NB4 (cell line): Measurements from ENCODE around the gene SSH2.

Experiments
- POLR2A ChIP-seq: IDR thresholded peaks from 2 replicates; pipeline ENCODE4 v1.6.1; 2011; ENCODE audit warnings: mild to moderate bottlenecking; ENCODE audit not compliant: insufficient read length; ENCODE audit errors: extremely low read depth
- TF ChIP-seq, protein P1 (sequence below): IDR thresholded peaks from one replicate; pipeline ENCODE4 v1.5.1; 2012; ENCODE audit warnings: low read depth, low read length

DNA sequence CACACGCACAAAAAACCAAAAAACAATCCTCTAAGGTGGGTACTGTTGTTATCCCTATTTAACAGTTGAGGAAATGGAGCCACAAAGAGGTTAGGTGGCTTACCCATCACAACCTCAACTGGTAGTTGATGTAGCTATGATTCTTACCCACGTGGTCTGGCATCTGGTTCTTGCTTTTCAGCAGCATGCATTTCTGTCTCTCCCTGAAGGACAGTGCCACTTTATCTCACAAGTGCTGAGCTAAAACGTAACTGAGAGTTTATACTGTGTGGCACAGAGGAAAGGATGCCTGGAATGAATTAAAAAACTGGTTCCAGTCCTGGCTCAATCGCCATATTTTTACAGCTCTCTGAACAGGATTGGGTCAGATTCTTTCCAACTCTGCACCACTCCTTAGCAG is 305.4 kb downstream of the SSH2 start:
- TF ChIP-seq, protein P1, sequence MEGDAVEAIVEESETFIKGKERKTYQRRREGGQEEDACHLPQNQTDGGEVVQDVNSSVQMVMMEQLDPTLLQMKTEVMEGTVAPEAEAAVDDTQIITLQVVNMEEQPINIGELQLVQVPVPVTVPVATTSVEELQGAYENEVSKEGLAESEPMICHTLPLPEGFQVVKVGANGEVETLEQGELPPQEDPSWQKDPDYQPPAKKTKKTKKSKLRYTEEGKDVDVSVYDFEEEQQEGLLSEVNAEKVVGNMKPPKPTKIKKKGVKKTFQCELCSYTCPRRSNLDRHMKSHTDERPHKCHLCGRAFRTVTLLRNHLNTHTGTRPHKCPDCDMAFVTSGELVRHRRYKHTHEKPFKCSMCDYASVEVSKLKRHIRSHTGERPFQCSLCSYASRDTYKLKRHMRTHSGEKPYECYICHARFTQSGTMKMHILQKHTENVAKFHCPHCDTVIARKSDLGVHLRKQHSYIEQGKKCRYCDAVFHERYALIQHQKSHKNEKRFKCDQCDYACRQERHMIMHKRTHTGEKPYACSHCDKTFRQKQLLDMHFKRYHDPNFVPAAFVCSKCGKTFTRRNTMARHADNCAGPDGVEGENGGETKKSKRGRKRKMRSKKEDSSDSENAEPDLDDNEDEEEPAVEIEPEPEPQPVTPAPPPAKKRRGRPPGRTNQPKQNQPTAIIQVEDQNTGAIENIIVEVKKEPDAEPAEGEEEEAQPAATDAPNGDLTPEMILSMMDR: no peak
- no peak for TF ChIP-seq POLR2A
